MCF 10A (cell line): ENCODE measurements around the gene CCDC57. TPM values are rescaled to one million over a fixed set of nuclear protein-coding genes. Genes with fewer than 3 reads are reported as not detected.
"Not testable (repeated sequence)": the region's sequence is repeated elsewhere in the genome, so short reads cannot be mapped to it uniquely, and the experiment has no call there.

Experiments used
- BruUV-seq: library from RNA; stranded (reverse); fragments of 400-500 nt; replicated peaks from 2 replicates; lab custom pipeline; 2021; lab: Mats Ljungman, UMichigan
- CTCF ChIA-PET: fragments of 300-600 bp; sonication (Branson Sonifier 250); formaldehyde crosslinking; extraction: SDS; loops from one replicate; lab custom pipeline; 2021; ENCODE audit warnings: antibody characterized with exemption, inconsistent platforms; lab: Yijun Ruan, JAX
- POLR2A ChIA-PET: fragments of 300-600, 350-650 bp; sonication (Branson Sonifier 250); formaldehyde crosslinking; extraction: SDS; loops from one replicate; lab custom pipeline; 2020; ENCODE audit warnings: antibody characterized with exemption, inconsistent platforms; lab: Yijun Ruan, JAX
- DNase-seq: peaks from one replicate; pipeline ENCODE4 v3.0.0-alpha.2; 2018; ENCODE audit not compliant: unreplicated experiment
- H3K27ac Mint-ChIP-seq: one replicate; pipeline ENCODE4 v1.8.0; 2022; ENCODE audit warnings: mild to moderate bottlenecking, low read depth, mixed read lengths; ENCODE audit not compliant: unreplicated experiment
- H3K27me3 Mint-ChIP-seq: one replicate; pipeline ENCODE4 v1.8.0; 2022; ENCODE audit warnings: mixed read lengths; ENCODE audit not compliant: insufficient read depth, unreplicated experiment
- H3K36me3 Mint-ChIP-seq: one replicate; pipeline ENCODE4 v1.8.0; 2022; ENCODE audit warnings: mild to moderate bottlenecking, moderate library complexity, mixed read lengths; ENCODE audit not compliant: insufficient read depth, unreplicated experiment
- H3K4me1 Mint-ChIP-seq: one replicate; pipeline ENCODE4 v1.8.0; 2022; ENCODE audit warnings: mixed read lengths; ENCODE audit not compliant: insufficient read depth, unreplicated experiment
- H3K4me3 Mint-ChIP-seq: one replicate; pipeline ENCODE4 v1.8.0; 2022; ENCODE audit warnings: mild to moderate bottlenecking, moderate library complexity, mixed read lengths; ENCODE audit not compliant: unreplicated experiment
- H3K9me3 Mint-ChIP-seq: one replicate; pipeline ENCODE4 v1.8.0; 2022; ENCODE audit warnings: mixed read lengths; ENCODE audit not compliant: unreplicated experiment
- CTCF ChIP-seq: fragments of 200-600 bp; IDR thresholded peaks from one replicate; pipeline ENCODE4 v1.8.0; 2022; ENCODE audit warnings: antibody characterized with exemption, mild to moderate bottlenecking; ENCODE audit not compliant: unreplicated experiment
- intact Hi-C: fragments of 100-400 bp; cut with micrococcal nuclease; formaldehyde crosslinking; loops from 2 replicates; pipeline ENCODE4 v1.14.1; 2022
- total RNA-seq: library from RNA; stranded (reverse); gene quantifications from 2 replicates; pipeline ENCODE4 v1.2.3, GENCODE V29; 2022

CCDC57 gene
- total RNA-seq, 1 experiment from 2014 or later, result 86.8 TPM

GRCh38 chr17:82148011-82148410, 64.6 kb downstream of the CCDC57 start:
- TF ChIP-seq CTCF, result no peak
- no peak overlapping the region for H3K4me3 Mint-ChIP-seq
- H3K9me3 Mint-ChIP-seq, result peaks cover 16% of the 10 kb centered on the region
- intact Hi-C loops, result no loop called here
- ChIA-PET POLR2A (no interaction called here), CTCF (no interaction called here)
- no TSS peak for BruUV-seq
- H3K27ac Mint-ChIP-seq, result no peak overlapping the region
- no peaks in the 10 kb centered on the region for H3K4me1 Mint-ChIP-seq
- no peak for DNase-seq
- no peaks in the 10 kb centered on the region for H3K27me3 Mint-ChIP-seq
- H3K36me3 Mint-ChIP-seq, result peaks cover 20% of the 10 kb centered on the region

GRCh38 chr17:82146663-82147654, 65.7 kb downstream of the CCDC57 start:
- no TSS peak for BruUV-seq
- H3K27me3 Mint-ChIP-seq, result no peaks in the 10 kb centered on the region
- ChIA-PET POLR2A (interaction anchor here (1.8 kb wide), 1 partner anchor 48 kb away, joined by 5 read pairs; no protein-coding TSS in a partner anchor), CTCF (no interaction called here)
- no peaks in the 10 kb centered on the region for H3K4me1 Mint-ChIP-seq
- H3K36me3 Mint-ChIP-seq, result peaks cover 23% of the 10 kb centered on the region
- no peak overlapping the region for H3K27ac Mint-ChIP-seq
- TF ChIP-seq CTCF, result no peak
- intact Hi-C loops, result no loop called here
- no peak overlapping the region for H3K4me3 Mint-ChIP-seq
- H3K9me3 Mint-ChIP-seq, result peaks cover 16% of the 10 kb centered on the region
- DNase-seq, result no peak

GRCh38 chr17:82145550-82146155, 67.0 kb downstream of the CCDC57 start:
- CTCF ChIA-PET, result no interaction called here
- Mint-ChIP-seq H3K4me1 (no peaks in the 10 kb centered on the region), H3K9me3 (peaks cover 16% of the 10 kb centered on the region), H3K36me3 (peaks cover 32% of the 10 kb centered on the region), H3K27me3 (no peaks in the 10 kb centered on the region), H3K4me3 (no peak overlapping the region), H3K27ac (no peak overlapping the region)
- no peak for DNase-seq
- no TSS peak for BruUV-seq
- POLR2A ChIA-PET, result interaction anchor here (0.7 to 1.8 kb wide), 3 partner anchors 40 to 229 kb away, joined by 3 to 5 read pairs (median 3); no protein-coding TSS in a partner anchor
- no peak for TF ChIP-seq CTCF
- intact Hi-C loops, result no loop called here

GRCh38 chr17:82143333-82143732, 69.3 kb downstream of the CCDC57 start:
- no peak for DNase-seq
- Mint-ChIP-seq H3K27ac (no peak overlapping the region), H3K36me3 (peaks cover 37% of the 10 kb centered on the region), H3K4me1 (no peaks in the 10 kb centered on the region), H3K9me3 (peaks cover 16% of the 10 kb centered on the region), H3K4me3 (no peak overlapping the region), H3K27me3 (no peaks in the 10 kb centered on the region)
- no peak for TF ChIP-seq CTCF
- intact Hi-C loops, result no loop called here
- BruUV-seq, result no TSS peak
- POLR2A ChIA-PET, result interaction anchor here (0.9 to 2.8 kb wide), 2 partner anchors 9 to 37 kb away, joined by 3 to 15 read pairs; no protein-coding TSS in a partner anchor
- CTCF ChIA-PET, result interaction anchor here (1.0 kb wide), 1 partner anchor 123 kb away, joined by 3 read pairs; no protein-coding TSS in a partner anchor

GRCh38 chr17:82139961-82140360, 72.7 kb downstream of the CCDC57 start:
- intact Hi-C loops, H3K4me1 Mint-ChIP-seq, CTCF ChIA-PET, H3K9me3 Mint-ChIP-seq, H3K4me3 Mint-ChIP-seq, H3K27me3 Mint-ChIP-seq, H3K27ac Mint-ChIP-seq, BruUV-seq, DNase-seq: not testable (repeated sequence)
- POLR2A ChIA-PET, result interaction anchor here (2.4 kb wide), 1 partner anchor 34 kb away, joined by 8 read pairs; no protein-coding TSS in a partner anchor
- H3K36me3 Mint-ChIP-seq, result peaks cover 19% of the 10 kb centered on the region
